HepG2 (cell line): Measurements from ENCODE around the gene CHID1. TPM values are rescaled to one million over a fixed set of nuclear protein-coding genes. Genes with fewer than 3 reads are reported as not detected.

Experiments
- AHR ChIP-seq: IDR thresholded peaks from 2 replicates; pipeline ENCODE4 v1.6.1; 2018; ENCODE audit warnings: missing genetic modification reagents, missing compliant biosample characterization
- HDAC1 ChIP-seq: sonication (generic); formaldehyde crosslinking; IDR thresholded peaks from 2 replicates; pipeline ENCODE4 v1.5.1; 2020; ENCODE audit warnings: mild to moderate bottlenecking, missing genetic modification reagents
- HMGXB4 ChIP-seq, 2 experiments: sonication (generic) in 1 of 2; formaldehyde crosslinking in 1 of 2; IDR thresholded peaks; 2 replicates each; pipeline versions ENCODE4 v1.4.0 to v1.6.1; 2018 to 2020; ENCODE audit warnings: missing genetic modification reagents in 2 of 2, borderline replicate concordance in 1 of 2, low read depth in 1 of 2, mild to moderate bottlenecking in 1 of 2, missing biosample characterization in 1 of 2
- HOXA5 ChIP-seq: sonication (generic); formaldehyde crosslinking; IDR thresholded peaks from 2 replicates; pipeline ENCODE4 v1.4.0; 2020; ENCODE audit warnings: missing genetic modification reagents
- IRF2 ChIP-seq: IDR thresholded peaks from 2 replicates; pipeline ENCODE4 v1.6.1; 2018; ENCODE audit warnings: missing genetic modification reagents, missing compliant biosample characterization
- KMT2A ChIP-seq: sonication (generic); formaldehyde crosslinking; IDR thresholded peaks from 2 replicates; pipeline ENCODE4 v1.4.0; 2020; ENCODE audit warnings: missing genetic modification reagents
- KMT2B ChIP-seq: IDR thresholded peaks from 2 replicates; pipeline ENCODE4 v1.6.1; 2016; ENCODE audit warnings: missing genetic modification reagents, missing compliant biosample characterization
- NR2F6 ChIP-seq, 2 experiments: IDR thresholded peaks; 2 replicates each; pipeline ENCODE4 v1.6.1; 2016; ENCODE audit warnings: antibody characterized with exemption in 1 of 2, mild to moderate bottlenecking in 1 of 2
- PHF8 ChIP-seq: sonication (generic); formaldehyde crosslinking; IDR thresholded peaks from 2 replicates; pipeline ENCODE4 v1.5.0; 2020; ENCODE audit warnings: missing genetic modification reagents
- PTBP1 ChIP-seq: fragments of 200-400 bp; formaldehyde crosslinking; IDR thresholded peaks from 2 replicates; pipeline ENCODE4 v1.6.1; 2018; ENCODE audit warnings: low read length, low read depth; ENCODE audit not compliant: poor library complexity, severe bottlenecking
- SALL1 ChIP-seq: sonication (generic); formaldehyde crosslinking; IDR thresholded peaks from 2 replicates; pipeline ENCODE4 v1.8.0; 2022; ENCODE audit warnings: mild to moderate bottlenecking, missing genetic modification reagents
- SRY ChIP-seq: sonication (generic); formaldehyde crosslinking; IDR thresholded peaks from 2 replicates; pipeline ENCODE4 v1.8.0; 2022; ENCODE audit warnings: mild to moderate bottlenecking, missing genetic modification reagents
- TBX2 ChIP-seq: sonication (generic); formaldehyde crosslinking; IDR thresholded peaks from 2 replicates; pipeline ENCODE4 v1.5.0; 2020; ENCODE audit warnings: missing genetic modification reagents, mild to moderate bottlenecking, borderline replicate concordance
- THRA ChIP-seq: sonication (generic); formaldehyde crosslinking; IDR thresholded peaks from 2 replicates; pipeline ENCODE4 v1.4.0; 2020; ENCODE audit warnings: missing genetic modification reagents, borderline replicate concordance
- YY1 ChIP-seq: IDR thresholded peaks from 2 replicates; pipeline ENCODE4 v1.6.1; 2011; ENCODE audit warnings: low read length, low read depth, moderate library complexity, mild to moderate bottlenecking; ENCODE audit not compliant: insufficient read depth, insufficient replicate concordance
- ZBTB38 ChIP-seq: sonication (generic); formaldehyde crosslinking; IDR thresholded peaks from 2 replicates; pipeline ENCODE4 v1.5.1; 2020; ENCODE audit warnings: mild to moderate bottlenecking, missing genetic modification reagents
- ZNF326 ChIP-seq: sonication (generic); formaldehyde crosslinking; IDR thresholded peaks from 2 replicates; pipeline ENCODE4 v1.4.0; 2020; ENCODE audit warnings: missing genetic modification reagents, borderline replicate concordance
- ZNF451 ChIP-seq: sonication (generic); formaldehyde crosslinking; IDR thresholded peaks from 2 replicates; pipeline ENCODE4 v1.5.0; 2020; ENCODE audit warnings: mild to moderate bottlenecking, missing genetic modification reagents
- ZNF598 ChIP-seq: sonication (generic); formaldehyde crosslinking; IDR thresholded peaks from 2 replicates; pipeline ENCODE4 v1.5.1; 2020; ENCODE audit warnings: mild to moderate bottlenecking, missing genetic modification reagents, borderline replicate concordance
- ZNF639 ChIP-seq: conservative IDR thresholded peaks from 2 replicates; pipeline ENCODE4 v1.6.1; 2018; ENCODE audit warnings: missing genetic modification reagents
- ZNF704 ChIP-seq: sonication (generic); formaldehyde crosslinking; IDR thresholded peaks from 2 replicates; pipeline ENCODE4 v1.8.1; 2023; ENCODE audit warnings: mild to moderate bottlenecking, inconsistent platforms, moderate library complexity, missing genetic modification reagents, borderline replicate concordance
- ZNF746 ChIP-seq: sonication (generic); formaldehyde crosslinking; IDR thresholded peaks from 2 replicates; pipeline ENCODE4 v1.8.0; 2022; ENCODE audit warnings: mild to moderate bottlenecking, missing genetic modification reagents
- ZNF850 ChIP-seq: sonication (generic); formaldehyde crosslinking; conservative IDR thresholded peaks from 2 replicates; pipeline ENCODE4 v1.9.0; 2021; ENCODE audit warnings: mild to moderate bottlenecking, missing genetic modification reagents
- polyA plus RNA-seq, 8 experiments: library from polyadenylated mRNA; depleted of rRNA in 3 of 8; stranded (reverse) in 7 of 8; unstranded in 1 of 8; fragments of >200 nt; fragmentation: Illumina TruSeq in 4 of 8; extraction: Trizol in 4 of 8; gene quantifications; 2 replicates each; pipeline versions ENCODE4 v1.2.1 to v1.2.3, GENCODE V29; 2011 to 2016; ENCODE audit warnings: low read depth in 4 of 8, missing spikeins in 1 of 8, mixed read lengths in 1 of 8; ENCODE audit not compliant: insufficient read depth in 1 of 8
- total RNA-seq, 5 experiments: library from RNA; depleted of rRNA; stranded (reverse); fragments of >200 nt; fragmentation: Illumina TruSeq; extraction: Trizol; gene quantifications; 2 replicates each; pipeline ENCODE4 v1.2.3, GENCODE V29; 2016; ENCODE audit warnings: low read depth in 1 of 5

CHID1 gene
- total and polyA plus RNA-seq, 2 of the 13 experiments (the other 11 are each of a cell fraction or from before 2014, with no cell fraction given), result 65.1 to 93.6 TPM

GRCh38 chr11:911031-911889 is 650 bp upstream of the CHID1 start (continued):
- TF ChIP-seq AHR (CRISPR knock-in tag) (0 out of 2 replicates have a peak, but pooled peaks have one; percentile 14), TBX2 (0 out of 2 replicates have a peak, but pooled peaks have one; percentile 24), ZNF746 (CRISPR knock-in tag) (0 out of 2 replicates have a peak, but pooled peaks have one; percentile 8), IRF2 (CRISPR knock-in tag) (no peak), ZNF451 (CRISPR knock-in tag) (0 out of 2 replicates have a peak, but pooled peaks have one; percentile 12), PHF8 (peak; percentile 45; the same call in 1 of the 2 replicates), SALL1 (CRISPR knock-in tag) (peak; percentile 4; the same call in 1 of the 2 replicates), ZNF850 (CRISPR knock-in tag) (peak; percentile 67; the same call in 1 of the 2 replicates), PTBP1 (no peak), HOXA5 (no peak), ZNF704 (CRISPR knock-in tag) (no peak), ZNF639 (CRISPR knock-in tag) (peak; percentile 27), NR2F6 (IDR thresholded peaks at IDR 0.05) (no peak; the same call in 1 of the 2 replicates), NR2F6 (CRISPR knock-in tag; IDR thresholded peaks at IDR 0.05) (peak; percentile 4; the same call in 1 of the 2 replicates), SRY (CRISPR knock-in tag) (0 out of 2 replicates have a peak, but pooled peaks have one; percentile 52), ZNF326 (CRISPR knock-in tag) (no peak), KMT2A (CRISPR knock-in tag) (peak; percentile 62; the same call in 1 of the 2 replicates), HDAC1 (CRISPR knock-in tag) (peak; percentile 16; the same call in 1 of the 2 replicates), HMGXB4 (CRISPR knock-in tag; IDR thresholded peaks at IDR 0.05; ENCODE audit: borderline replicate concordance in 1 of 2, low read depth in 1 of 2) (peak in 1 of 2 experiments; percentile 38; a peak in 2 of 4 replicates), THRA (0 out of 2 replicates have a peak, but pooled peaks have one; percentile 31), ZNF598 (CRISPR knock-in tag) (no peak), YY1 (peak; percentile 66), KMT2B (CRISPR knock-in tag) (0 out of 2 replicates have a peak, but pooled peaks have one; percentile 40), ZBTB38 (CRISPR knock-in tag) (peak; percentile 80)
